ENCODE results near the gene ENDOU. TPM values are rescaled to one million over a fixed set of nuclear protein-coding genes. Genes with fewer than 3 reads are reported as not detected.

Gene ENDOU
- total RNA-seq, 1 experiment from 2014 or later, result not detected

- H3K27me3 ChIP-seq (ENCODE audit: low read length), result no peaks in the 10 kb centered on the region
- peak overlapping the region; percentile 88 for H3K4me3 ChIP-seq (ENCODE audit: low read length)
- peaks cover 15% of the 10 kb centered on the region for H3K79me2 ChIP-seq (ENCODE audit: low read length)
- no peaks in the 10 kb centered on the region for H3K36me3 ChIP-seq (ENCODE audit: low read depth, low read length)
- H3F3A ChIP-seq (ENCODE audit: low read length, unreplicated experiment), result no peaks in the 10 kb centered on the region
- H4K20me1 ChIP-seq (ENCODE audit: low read length), result no peaks in the 10 kb centered on the region
- no peak overlapping the region for H3K27ac ChIP-seq (ENCODE audit: low read length)
- peak overlapping the region; percentile 80 for H2AFZ ChIP-seq (ENCODE audit: low read length)
- no peaks in the 10 kb centered on the region for H3K9me2 ChIP-seq (replicated peaks; ENCODE audit: low read length)
- peak overlapping the region; percentile 99 for H3K4me2 ChIP-seq (ENCODE audit: low read length)
- BruUV-seq (replicated peaks), result TSS peak; percentile 43
- TF ChIP-seq EZH2 (IDR thresholded peaks at IDR 0.05; ENCODE audit: low read length, unreplicated experiment) (no peak), CTCF (conservative IDR thresholded peaks at IDR 0.05; ENCODE audit: low read depth, low read length) (no peak), EZH2phosphoT487 (IDR thresholded peaks at IDR 0.05; ENCODE audit: borderline replicate concordance, low read length) (no peak)
- peaks cover 34% of the 10 kb centered on the region for H3K4me1 ChIP-seq (ENCODE audit: insufficient read depth, low read length)
- H3K9me3 ChIP-seq (ENCODE audit: low read length), result no peaks in the 10 kb centered on the region
- ChIA-PET CTCF (no interaction called here), POLR2A (ENCODE audit: unreplicated experiment) (no interaction called here)
- peak overlapping the region; percentile 58 for H3K9ac ChIP-seq (ENCODE audit: low read length)
- intact Hi-C loops (cut with micrococcal nuclease), result loop anchor here (2.0 kb wide), 1 partner anchor 21 kb away; no protein-coding TSS in a partner anchor
- ATAC-seq (no peak), DNase-seq (peak; percentile 23)
Observed at GRCh38 chr12:47773858-47774580, 48.7 kb upstream of the ENDOU start.

- intact Hi-C loops (cut with micrococcal nuclease), result loop anchor here (2.0 kb wide), 1 partner anchor 20 kb away; no protein-coding TSS in a partner anchor
- ChIA-PET CTCF (interaction anchor here (1.0 kb wide), 1 partner anchor 29 kb away, joined by 6 read pairs; no protein-coding TSS in a partner anchor), POLR2A (ENCODE audit: unreplicated experiment) (no interaction called here)
- Histone ChIP-seq H3K27me3 (ENCODE audit: low read length) (no peaks in the 10 kb centered on the region), H3K4me2 (ENCODE audit: low read length) (peak within 1 kb of the TSS; percentile 99), H3K9ac (ENCODE audit: low read length) (peak within 1 kb of the TSS; percentile 58), H3K4me3 (ENCODE audit: low read length) (peak within 1 kb of the TSS; percentile 88), H4K20me1 (ENCODE audit: low read length) (no peaks in the 10 kb centered on the region), H3F3A (ENCODE audit: low read length, unreplicated experiment) (no peaks in the 10 kb centered on the region), H3K4me1 (ENCODE audit: insufficient read depth, low read length) (peaks cover 42% of the 10 kb centered on the region), H2AFZ (ENCODE audit: low read length) (peak within 1 kb of the TSS; percentile 80), H3K27ac (ENCODE audit: low read length) (no peak within 1 kb of the TSS), H3K9me2 (replicated peaks; ENCODE audit: low read length) (no peaks in the 10 kb centered on the region), H3K36me3 (ENCODE audit: low read depth, low read length) (no peaks in the 10 kb centered on the region), H3K79me2 (ENCODE audit: low read length) (peaks cover 15% of the 10 kb centered on the region), H3K9me3 (ENCODE audit: low read length) (no peaks in the 10 kb centered on the region)
- TF ChIP-seq EZH2 (IDR thresholded peaks at IDR 0.05; ENCODE audit: low read length, unreplicated experiment), result no peak
- TF ChIP-seq EZH2phosphoT487 (IDR thresholded peaks at IDR 0.05; ENCODE audit: borderline replicate concordance, low read length), result no peak
- no peak; the same call in none of the 2 replicates for TF ChIP-seq CTCF (conservative IDR thresholded peaks at IDR 0.05; ENCODE audit: low read depth, low read length)
- peak; percentile 80 for ATAC-seq
- no TSS peak for BruUV-seq (replicated peaks)
- peak; percentile 76 for DNase-seq
Observed at GRCh38 chr12:47773062-47773857, 48.0 kb upstream of the ENDOU start, which contains the start of gene SLC48A1. Gene SLC48A1, plus strand, starts transcription at chr12:47773238. Its CDS starts 67 bp downstream, at chr12:47773305.

Measured in PC-3 (cell line).